Posterior vena cava (tissue), 2 donors: ENCODE results near the gene GRXCR2. TPM values are rescaled to one million over a fixed set of nuclear protein-coding genes. Genes with fewer than 3 reads are reported as not detected.
"Not testable (repeated sequence)": the region's sequence is repeated elsewhere in the genome, so short reads cannot be mapped to it uniquely, and the experiment has no call there.

Source experiments
- DNase-seq: peaks from one replicate; pipeline ENCODE4 v3.0.0-alpha.2; 2020; ENCODE audit warnings: low spot score
- intact Hi-C, 2 donors: fragments of 100-400 bp; cut with DNase I; formaldehyde crosslinking; loops; one replicate each; pipeline versions ENCODE4 v1.14.1 to v1.14.2; 2022 to 2023
- total RNA-seq, 2 donors: library from RNA; stranded (reverse); fragmentation: NEBNext Ultra II Directional; extraction: Animal tissue kit (Norgen Biotek cat#: 25700); gene quantifications; one replicate each; pipeline ENCODE4 v1.2.1, GENCODE V29; 2021
- donor health status: DM: yes; HTN: yes; CAD: no.
- donor health status: DM: yes; HTN: yes; CAD: no.

The GRXCR2 gene
- total RNA-seq, 2 donors from 2014 or later = not detected

- DNase-seq = no peak
- intact Hi-C loops = no loop called here
These were observed 16.8 kb upstream of the GRXCR2 start for GRCh38 chr5:145889611-145890010.

GRCh38 chr5:145887976-145888574 lies 15.3 kb upstream of the GRXCR2 start:
- no peak for DNase-seq
- intact Hi-C loops = no loop called here

GRCh38 chr5:145887217-145887616 lies 14.4 kb upstream of the GRXCR2 start:
- DNase-seq = no peak
- intact Hi-C loops = no loop called here

- no peak for DNase-seq
- intact Hi-C loops = no loop called here
These were observed 2.0 kb upstream of the GRXCR2 start for GRCh38 chr5:145874765-145875164.

DNA sequence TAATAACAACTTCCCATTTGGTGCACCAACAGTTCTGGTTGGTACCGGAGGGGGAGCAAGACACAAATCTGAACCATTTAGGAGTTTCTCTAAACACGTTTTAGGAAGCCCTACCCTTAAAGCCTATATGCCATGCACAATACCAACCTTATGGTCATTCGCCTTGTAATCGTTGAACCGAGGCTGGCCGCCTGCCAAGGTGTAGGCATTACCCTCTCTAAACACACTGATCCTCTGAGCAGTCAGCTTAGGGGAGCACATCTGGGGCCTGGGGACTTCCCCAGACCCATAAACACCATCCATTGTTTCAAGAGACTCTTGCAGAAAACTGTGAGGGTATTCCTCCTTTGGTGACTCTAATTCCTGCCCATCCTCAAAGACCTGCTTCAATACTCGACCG lies 328 bp downstream of the GRXCR2 start:
- intact Hi-C loops = no loop called here

DNA sequence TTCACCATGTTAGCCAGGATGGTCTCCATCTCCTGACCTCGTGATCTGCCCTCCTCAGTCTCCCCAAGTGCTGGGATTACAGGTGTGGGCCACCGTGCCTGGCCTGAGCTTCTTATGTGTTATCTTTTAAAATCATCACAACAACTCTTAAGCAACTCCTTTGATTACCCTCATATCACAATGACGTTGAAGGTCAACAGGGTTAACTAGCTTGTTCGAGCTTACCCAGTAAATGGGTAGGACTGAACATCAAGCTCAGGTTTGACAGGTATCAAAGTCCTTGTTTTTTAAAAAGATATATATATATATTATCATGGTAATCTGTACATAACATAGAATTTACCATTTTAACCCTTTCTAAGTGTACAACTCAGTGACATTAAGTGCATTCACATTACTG lies 3.1 kb downstream of the GRXCR2 start:
- intact Hi-C loops = no loop called here
- no peak for DNase-seq

More for the DNA sequence above, 328 bp downstream of the GRXCR2 start:
- DNase-seq = no peak

GRCh38 chr5:145867806-145868205 lies 5.0 kb downstream of the GRXCR2 start:
- intact Hi-C loops = no loop called here

DNA sequence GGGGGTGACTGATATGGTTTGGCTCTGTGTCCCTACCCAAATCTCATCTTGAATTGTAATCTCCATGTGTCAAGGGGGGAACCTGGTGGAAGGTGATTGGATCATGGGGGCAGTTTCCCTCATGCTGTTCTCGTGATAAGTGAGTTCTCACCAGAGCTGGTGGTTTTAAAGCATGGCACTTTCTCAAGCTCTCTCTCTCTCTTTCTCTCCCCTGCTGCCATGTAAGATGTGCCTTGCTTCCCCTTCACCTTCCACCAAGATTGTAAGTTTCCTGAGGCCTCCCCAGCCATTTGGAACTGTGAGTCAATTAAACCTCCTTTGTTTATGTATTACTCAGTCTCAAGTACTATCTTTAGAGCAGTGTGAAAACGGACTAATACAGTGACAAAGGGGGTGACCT lies 8.4 kb downstream of the GRXCR2 start:
- intact Hi-C loops, DNase-seq: not testable (repeated sequence)

More at GRCh38 chr5:145867806-145868205, 5.0 kb downstream of the GRXCR2 start:
- DNase-seq = no peak

DNA sequence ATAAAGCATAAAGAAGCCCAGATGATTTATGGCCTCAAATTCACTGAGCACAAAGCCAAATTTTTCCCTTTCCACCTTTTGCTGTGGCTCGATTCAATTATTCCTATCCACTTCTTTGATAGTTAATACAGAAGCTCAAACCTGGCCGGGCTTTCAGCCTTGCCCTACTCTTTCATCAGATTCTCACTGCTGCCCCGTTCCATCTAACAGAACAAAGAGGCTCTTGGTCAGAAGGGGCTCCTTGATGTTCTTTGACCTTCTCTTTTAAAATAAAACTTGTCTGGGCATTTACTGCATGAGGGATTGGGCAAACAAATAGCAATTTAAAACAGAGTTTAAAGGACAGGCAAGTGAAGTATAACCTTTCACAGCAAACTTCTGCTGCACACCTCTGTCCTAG lies 9.8 kb downstream of the GRXCR2 start:
- intact Hi-C loops = no loop called here
- DNase-seq = no peak

GRCh38 chr5:145859897-145860296 lies 12.9 kb downstream of the GRXCR2 start:
- no peak for DNase-seq
- intact Hi-C loops = no loop called here

DNA sequence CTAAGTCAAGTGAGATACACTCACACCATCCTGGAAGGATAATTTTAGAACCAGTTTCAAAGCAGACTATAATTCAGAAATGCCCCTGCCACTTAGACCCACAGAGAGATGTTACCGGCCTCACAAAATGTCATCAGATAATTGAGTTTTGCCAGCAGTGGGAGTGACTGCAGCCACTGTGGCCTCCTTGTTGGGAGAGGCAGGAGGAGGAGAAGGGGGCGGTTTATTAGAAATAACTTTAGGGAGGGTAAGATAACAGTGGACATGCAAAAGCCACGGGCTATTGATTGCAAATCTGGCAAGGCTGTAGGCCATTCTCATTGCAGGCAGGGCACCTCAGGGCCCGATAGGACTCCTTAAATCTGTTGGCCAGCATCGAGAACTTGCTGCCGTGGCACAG lies 13.4 kb downstream of the GRXCR2 start:
- intact Hi-C loops = no loop called here
- DNase-seq = no peak

GRCh38 chr5:145858959-145859358 lies 13.9 kb downstream of the GRXCR2 start:
- intact Hi-C loops = no loop called here
- DNase-seq = no peak

DNA sequence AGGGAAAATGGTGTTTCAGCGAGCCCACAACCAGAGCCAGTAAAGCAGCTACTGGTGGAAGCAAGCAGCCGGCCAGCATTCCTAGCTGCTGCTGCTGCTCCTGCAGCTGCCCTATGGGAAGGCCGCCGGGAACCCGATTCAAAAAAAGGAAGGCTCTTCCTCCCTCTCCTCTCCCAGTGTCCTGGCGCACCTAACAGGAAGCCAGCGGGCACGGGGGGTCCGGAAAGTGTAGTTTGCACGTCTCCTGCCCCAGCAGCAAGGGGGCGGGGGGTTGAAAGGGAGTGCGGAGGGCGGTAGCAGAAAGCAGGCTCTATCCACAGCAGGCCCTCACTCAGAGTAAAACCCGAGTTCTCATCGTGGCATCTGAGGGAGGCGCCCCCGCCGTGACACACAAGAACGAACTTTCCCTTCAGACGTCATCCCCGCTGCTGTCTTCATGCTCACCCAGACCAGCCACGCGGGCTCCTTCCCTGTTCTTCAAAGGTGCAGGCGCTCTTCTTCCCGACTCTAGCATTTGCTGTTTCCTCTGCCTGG lies 16.5 kb downstream of the GRXCR2 start:
- intact Hi-C loops = no loop called here
- no peak for DNase-seq

GRCh38 chr5:145855763-145856267 lies 17.0 kb downstream of the GRXCR2 start:
- DNase-seq = no peak
- intact Hi-C loops = no loop called here

DNA sequence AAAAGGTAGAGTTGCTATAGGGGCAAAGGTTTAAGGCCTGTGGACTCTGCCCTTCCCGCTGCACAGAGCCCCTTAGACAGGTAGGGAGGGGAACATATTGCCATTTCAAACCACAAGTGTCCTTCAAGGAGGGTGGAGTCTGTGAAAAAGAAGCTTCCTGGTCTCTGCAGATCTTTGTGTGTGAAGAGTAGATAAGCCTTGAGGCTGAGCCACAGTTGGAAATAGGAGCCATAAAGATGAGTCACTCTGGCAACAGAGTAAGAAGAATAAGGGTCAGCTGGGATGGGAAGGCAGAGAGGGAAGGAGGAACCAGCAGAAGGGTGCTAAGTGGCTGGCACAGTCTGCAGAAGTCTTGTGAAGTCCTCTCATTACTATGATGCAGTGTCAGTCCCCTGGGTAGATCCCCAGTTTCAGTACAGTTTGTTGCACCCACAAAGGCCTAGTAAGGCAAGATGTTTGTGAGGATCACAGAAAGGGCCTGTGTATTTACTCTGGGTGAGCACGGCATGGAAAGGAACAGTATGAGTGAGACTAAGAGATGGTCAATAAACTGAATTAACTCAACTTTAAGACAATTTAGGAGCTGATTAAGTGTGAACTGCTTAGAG lies 18.1 kb downstream of the GRXCR2 start:
- DNase-seq = no peak
- intact Hi-C loops = no loop called here

GRCh38 chr5:145853781-145854376 lies 18.9 kb downstream of the GRXCR2 start:
- intact Hi-C loops = no loop called here
- no peak for DNase-seq

DNA sequence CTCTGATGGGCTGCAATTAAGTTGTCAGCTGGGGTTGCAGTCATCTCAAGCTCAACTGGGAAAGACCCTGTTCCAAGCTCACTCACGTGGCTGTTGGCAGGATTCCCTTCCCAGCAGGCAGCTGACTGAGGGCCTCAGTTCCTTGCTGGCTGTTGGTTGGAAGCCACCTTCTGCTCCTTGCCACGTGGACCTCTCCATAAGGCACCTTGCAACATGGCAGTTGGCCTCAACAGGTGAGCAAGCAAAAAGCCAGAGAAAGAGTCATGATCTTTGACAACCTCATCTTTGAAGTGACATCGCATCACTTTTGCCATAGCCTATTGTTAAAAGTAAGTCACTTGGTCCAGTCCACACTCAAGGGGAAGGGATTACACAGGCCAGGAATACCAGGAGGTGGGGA lies 19.8 kb downstream of the GRXCR2 start:
- intact Hi-C loops = no loop called here

GRCh38 chr5:145848854-145849253 lies 24.0 kb downstream of the GRXCR2 start:
- no peak for DNase-seq
- intact Hi-C loops = no loop called here

More for the DNA sequence above, 19.8 kb downstream of the GRXCR2 start:
- DNase-seq = no peak

DNA sequence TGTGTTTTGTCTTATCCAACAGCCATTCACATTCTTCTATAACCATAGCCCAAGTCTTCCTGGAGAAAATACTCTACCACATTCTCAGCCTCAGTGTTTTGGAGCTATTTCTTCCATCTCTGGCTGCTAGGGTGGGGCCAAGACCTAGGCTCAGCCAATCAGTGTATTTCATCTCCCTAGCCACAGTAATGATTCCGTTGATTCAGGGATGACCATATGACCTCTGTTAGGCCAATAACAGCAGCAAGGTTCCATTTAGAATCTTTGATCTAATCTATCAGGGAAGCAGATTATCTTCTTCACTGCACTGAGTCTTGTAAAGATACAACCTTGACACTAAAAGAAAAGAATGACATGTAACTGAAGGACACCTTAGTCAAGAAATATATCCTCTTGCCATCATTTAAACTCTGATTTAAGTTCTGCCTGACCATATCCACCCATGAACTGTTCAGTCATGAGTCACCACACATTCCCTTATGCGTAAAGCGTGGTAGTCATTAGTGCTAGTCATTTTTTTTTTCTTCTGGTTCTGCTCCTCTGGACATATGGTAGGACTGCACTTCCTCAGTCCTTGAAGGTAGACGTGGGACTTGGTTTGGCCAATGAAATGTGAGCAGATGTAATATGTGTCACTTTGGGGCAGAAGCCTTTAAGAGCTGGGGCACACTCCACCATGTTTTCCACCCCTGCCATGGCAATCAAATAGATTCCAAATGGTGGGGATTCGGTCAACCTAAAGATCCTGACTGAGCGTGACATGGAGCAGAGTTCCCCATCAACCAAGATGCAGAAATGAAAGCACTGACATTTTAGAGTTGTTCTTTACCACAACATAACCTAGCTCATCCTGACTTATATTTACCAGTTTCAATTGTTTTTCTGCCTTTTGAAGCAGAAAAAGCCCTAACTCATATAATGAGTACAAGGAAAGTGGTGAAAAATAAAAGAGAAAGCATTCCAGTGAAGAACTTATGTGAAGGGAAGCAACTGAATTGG lies 25.0 kb downstream of the GRXCR2 start:
- intact Hi-C loops = no loop called here
- no peak for DNase-seq
